Measurements from ENCODE around the gene SLC49A4. TPM values are rescaled to one million over a fixed set of nuclear protein-coding genes. Genes with fewer than 3 reads are reported as not detected.

SLC49A4 gene
- total RNA-seq, 1 donor from 2014 or later: 32.1 TPM

DNA sequence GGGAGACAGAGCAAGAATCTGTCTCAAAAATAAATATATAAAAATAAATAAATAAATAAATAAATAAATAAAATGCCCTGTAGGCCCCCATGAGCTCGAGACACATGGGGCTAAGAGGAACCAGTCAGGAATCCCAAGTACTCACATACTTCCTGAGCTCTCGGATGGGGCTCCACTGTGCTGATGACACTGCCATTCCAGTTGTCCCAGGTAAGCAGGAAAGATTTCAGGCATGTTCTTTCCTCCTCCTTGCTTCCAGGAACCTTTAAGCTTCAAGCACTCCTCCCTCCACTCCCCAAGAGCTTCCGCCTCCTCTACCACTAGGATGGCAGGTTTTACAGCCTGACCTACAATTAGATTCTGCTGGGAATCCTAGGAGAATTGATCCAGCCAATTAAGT, 113.4 kb downstream of the SLC49A4 start:
- no peak for DNase-seq

GRCh38 chr3:122911901-122912300, 117.0 kb downstream of the SLC49A4 start:
- no peak for DNase-seq

DNA sequence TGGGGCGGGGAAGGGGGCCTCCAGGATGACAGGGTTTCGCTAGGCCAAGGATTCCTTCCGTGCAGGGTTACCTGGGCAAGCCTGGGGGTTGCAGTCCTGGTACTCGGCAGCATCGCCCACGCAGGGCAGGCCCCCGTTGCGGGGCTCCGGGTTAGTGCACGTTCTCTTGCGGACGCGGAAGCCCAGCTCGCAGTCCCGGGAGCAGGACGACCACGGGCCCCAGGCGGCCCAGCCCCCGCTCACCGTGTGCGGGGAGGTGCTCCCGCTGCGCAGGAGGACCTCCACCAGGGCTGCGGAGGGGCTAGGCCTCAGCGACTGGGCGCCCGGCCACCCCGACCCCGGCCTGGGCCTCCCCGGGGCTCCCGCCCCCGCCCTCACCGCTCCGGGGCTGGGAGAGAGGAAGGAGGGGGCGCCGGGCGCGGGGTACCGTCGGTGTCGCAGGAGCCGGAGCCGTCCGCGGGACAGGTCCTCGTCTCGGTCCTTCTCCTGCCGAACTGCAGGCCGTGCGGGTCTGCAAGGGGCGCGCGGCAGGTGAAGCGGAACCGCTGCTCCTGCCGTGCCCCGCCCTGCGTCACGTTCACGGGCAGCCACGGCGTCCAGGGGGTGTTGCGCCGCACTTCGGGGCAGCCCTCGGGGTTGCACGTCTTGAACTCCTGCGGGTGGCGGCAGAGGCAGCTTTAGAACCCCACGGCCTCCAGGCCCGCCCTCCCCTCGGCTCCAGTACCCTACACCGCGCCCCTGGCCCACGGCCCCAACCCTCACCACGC, 118.1 kb downstream of the SLC49A4 start:
- no peak for DNase-seq

DNA sequence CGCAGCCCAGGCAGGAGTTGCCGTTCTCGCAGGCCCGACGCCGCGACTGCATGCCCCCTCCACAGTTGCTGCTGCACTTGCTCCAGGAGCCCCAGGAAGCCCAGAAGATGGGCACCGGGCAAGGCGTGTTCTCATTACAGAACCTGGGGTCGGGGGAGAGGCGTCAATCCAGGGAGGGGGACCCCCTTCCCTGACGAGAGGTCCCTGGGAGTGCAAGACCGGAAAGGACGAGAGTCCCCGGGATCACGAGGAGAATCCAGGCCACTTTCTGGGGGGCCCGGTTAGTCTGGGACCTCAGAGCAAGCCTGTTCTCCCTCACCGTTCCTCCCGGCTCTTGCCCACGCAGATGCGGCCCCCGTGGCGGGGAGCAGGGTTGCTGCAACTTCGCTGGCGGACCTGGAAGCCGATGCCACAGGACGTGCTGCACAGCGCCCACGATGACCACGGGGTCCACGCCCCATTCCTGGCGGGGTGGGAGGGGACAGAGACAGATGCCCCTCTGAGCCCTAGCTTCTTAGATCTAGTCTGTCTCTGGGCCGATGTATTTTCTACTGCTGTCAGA, 118.8 kb downstream of the SLC49A4 start:
- DNase-seq: no peak

GRCh38 chr3:122915300-122916055, 120.6 kb downstream of the SLC49A4 start:
- no peak for DNase-seq

GRCh38 chr3:122916084-122916483, 121.2 kb downstream of the SLC49A4 start:
- DNase-seq: no peak

GRCh38 chr3:122916580-122916979, 121.7 kb downstream of the SLC49A4 start:
- no peak for DNase-seq

- DNase-seq: no peak
Observed at GRCh38 chr3:122917412-122917811, 122.5 kb downstream of the SLC49A4 start.

GRCh38 chr3:122918576-122919290, 123.9 kb downstream of the SLC49A4 start:
- DNase-seq: no peak

- DNase-seq: no peak
Observed at GRCh38 chr3:122919291-122919610, 124.4 kb downstream of the SLC49A4 start.

- no peak for DNase-seq
Observed at GRCh38 chr3:122920986-122921385, 126.1 kb downstream of the SLC49A4 start.

DNA sequence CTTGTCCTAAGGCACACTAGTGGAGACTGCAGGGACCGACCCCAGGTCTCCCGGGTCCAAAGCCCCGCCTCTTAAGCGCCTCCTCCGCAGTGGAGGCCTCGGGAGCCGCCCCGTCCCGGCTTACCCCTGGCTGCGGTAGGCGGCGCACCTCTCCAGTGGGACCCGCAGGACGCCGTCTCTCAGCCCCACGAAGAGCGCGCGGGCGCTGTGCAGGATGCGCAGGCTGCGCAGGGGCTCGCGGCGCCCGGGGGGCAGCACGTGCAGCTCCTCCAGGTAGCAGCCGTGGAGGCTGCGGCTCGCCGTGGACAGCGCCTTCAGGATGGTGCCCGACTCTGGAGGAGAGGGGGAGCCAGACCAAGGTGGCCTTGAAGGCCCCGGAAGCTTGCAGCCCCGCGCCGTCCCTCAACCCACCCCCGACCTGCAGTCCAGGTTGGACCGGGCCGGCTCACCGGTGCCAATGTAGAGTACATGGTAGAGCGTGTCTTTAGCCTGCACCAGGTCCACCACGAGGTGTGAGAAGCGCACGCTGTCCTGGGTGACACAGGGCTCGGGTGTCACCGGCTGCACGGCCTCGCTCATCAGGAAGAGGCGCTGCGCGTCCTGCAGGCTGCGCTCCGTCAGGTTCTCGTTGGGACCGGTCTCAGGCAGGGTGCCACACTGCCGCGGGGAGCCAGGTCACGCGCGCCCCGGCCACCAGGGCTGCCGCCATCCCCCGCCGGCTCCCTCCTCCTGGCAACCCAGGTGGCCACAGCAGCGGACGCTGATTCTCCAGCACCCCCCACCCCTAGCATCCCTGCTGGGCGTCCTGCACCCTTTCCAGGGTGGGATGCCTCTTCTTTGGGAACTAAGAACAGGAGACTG, 127.2 kb downstream of the SLC49A4 start:
- no peak for DNase-seq

DNA sequence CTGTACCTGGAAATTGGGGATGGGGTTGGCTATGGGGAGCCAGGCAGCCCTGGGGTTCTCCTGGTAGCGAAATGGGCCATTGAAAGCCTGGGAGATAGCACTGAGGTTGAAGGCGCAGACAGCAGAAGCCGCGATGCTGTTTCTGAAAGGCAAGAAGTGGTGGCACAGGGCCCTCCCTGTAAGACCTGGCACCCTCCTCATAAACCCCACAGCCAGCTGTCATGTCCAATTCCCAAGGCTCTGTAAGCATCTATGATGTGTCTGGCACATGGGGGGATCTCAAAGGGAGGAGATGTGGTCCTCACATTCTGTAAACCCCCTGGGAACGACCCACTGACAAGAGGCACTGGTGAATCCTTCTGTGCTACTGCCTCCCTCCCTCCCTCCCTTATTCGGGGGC, 128.7 kb downstream of the SLC49A4 start:
- no peak for DNase-seq

DNA sequence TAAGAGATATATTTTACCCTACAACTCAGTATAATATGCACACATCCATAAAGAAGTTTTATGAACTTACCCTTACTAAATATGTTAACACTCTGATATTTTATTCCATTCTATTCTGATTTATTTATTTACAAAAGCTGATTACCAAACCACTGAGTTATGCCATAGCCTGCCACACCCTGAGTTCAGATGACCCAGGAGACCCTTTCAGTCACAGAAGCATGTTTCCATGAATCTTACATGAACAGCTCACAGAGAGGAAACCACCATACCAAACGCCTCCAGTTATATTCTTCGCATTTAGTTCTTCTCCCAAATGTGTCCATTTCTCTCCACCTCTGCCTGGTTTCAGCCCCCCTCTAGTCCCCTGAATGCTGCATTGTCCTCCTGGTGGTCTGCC, 129.2 kb downstream of the SLC49A4 start:
- DNase-seq: no peak

DNA sequence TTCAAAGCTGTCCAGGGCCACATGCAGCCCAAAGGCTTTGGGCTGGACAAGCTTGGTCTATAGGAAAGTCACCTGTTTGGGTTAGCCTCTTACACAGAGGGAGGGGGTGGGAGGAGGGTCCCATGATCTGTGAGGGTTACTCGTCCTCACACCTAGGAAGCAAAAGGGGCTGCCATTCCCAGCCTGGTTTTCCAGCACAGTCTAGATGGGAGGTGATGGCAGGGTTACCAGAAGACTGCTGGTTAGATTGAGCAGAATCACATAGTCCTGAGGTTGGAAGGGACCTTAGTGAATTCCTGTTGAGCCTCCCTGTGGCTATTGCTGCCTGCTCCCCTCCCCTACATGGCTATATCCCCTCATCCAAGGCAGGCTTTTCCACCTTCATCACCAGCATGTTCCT, 130.9 kb downstream of the SLC49A4 start:
- DNase-seq: no peak

- DNase-seq: no peak
Observed at GRCh38 chr3:122926322-122926721, 131.5 kb downstream of the SLC49A4 start.

DNA sequence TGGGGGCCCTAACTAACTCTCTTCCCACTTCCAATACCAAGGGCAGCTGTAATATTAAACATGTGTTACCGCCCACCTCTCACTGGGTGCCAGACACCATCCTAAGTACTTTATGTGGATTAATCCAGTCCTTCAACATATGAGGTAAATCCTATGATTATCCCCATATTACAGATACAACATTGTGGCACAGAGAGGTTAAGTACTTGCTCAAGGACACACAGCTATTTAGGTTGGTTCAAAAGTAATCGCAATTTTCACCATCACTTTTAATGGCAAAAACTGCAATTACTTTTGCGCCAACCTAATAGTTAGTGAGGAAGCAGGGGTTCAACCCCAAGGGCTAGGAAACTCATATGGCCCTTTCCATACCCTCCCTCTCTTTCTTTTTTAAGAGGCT, 131.9 kb downstream of the SLC49A4 start:
- DNase-seq: no peak

GRCh38 chr3:122927726-122928125, 132.9 kb downstream of the SLC49A4 start:
- no peak for DNase-seq

DNA sequence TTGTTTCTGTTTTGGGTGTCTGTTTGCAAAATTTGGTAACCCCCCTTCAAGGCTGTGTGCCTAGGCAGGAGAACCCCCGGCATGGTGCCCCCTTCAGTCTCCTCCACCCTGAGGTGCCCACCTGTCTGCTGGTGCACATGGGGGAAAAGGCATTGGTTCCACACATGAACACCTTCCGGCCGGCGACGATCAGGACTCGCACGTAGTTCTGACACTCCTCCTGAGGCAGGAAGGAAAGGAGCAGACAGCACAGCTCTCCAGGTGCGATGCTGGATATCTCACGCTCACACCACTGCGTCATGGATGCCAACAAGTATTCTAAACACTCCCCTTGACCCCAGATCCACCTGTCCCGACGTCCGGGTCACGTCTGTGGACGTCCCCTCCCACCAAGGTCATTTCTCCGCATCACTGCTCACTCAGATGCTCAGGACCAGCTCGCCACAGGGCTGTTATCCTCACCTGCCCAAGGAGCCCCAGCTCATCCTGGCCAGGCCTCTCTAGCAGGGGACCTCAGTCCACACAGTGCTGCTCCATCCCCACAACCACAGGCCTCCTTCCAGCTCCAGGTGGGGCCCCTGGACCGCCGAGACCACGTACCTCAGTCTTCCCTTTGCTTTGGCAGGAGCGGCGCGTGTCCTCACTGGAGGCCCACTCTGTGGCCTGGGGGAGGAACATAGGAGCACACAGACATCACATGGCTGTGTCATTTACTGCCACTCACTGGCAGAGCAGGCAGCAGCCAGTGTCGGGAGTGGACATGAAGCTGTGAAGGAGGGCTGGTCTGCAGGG, 133.7 kb downstream of the SLC49A4 start:
- no peak for DNase-seq

DNA sequence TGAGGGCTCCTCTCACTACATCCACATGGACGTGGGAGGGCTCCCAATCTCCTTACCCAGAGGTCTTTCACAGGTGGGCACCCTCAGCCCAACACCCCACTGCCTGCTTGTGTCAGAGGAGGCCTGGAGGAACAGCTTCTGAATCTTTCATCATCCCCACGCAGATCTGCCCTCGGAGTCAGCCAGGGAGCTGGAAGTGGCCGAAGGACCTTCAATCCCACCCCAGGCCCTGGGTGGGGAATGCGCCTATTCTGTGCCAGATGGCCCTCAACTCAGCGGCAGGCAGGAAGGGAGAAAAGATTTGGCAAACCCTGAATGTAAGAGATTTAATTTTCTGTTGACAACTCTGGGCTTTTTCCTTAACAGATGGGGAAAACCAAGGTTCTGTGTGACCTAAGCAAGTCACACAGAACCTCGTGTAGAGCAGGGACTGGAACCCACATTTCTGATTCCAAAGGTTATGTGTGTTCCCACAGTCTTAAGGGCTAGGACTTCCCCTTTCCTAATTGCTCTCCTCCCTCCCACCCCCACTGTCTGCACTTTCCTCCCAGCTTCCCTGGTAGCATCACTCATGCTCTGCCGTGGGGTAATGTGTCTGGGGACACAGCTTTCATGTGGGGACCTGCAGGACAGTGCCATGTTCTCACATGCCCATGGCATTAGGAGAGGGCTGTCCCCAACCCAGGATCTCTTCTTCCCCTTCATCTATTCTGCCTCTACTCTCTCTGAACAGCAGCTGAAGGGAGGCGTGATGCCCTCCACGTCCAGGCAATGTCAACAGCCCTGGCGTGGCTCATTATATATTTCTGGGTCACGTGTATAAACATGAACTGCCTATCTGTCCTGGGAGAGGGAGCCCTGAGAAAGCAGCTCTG, 134.6 kb downstream of the SLC49A4 start:
- DNase-seq: no peak

Measured in occipital lobe (tissue), 2 donors.